ENCODE results near the gene CFAP410.
A peak's percentile ranks its signal among the peaks of the same experiment; 100 is the strongest.

CFAP410 gene

GRCh38 chr21:44332965-44333364 is 6.2 kb downstream of the CFAP410 start:
- DNase-seq (ENCODE audit: insufficient read length) = no peak
- FAIRE-seq = no peak
- TF ChIP-seq POLR2A (IDR thresholded peaks at IDR 0.05; ENCODE audit: low read depth, low read length) (0 out of 2 replicates have a peak, but pooled peaks have one; percentile 20), TAF1 (IDR thresholded peaks at IDR 0.05; ENCODE audit: borderline replicate concordance, low read depth, low read length) (no peak)

GRCh38 chr21:44332383-44332782 is 6.8 kb downstream of the CFAP410 start:
- FAIRE-seq (no peak), DNase-seq (ENCODE audit: insufficient read length) (no peak)
- TF ChIP-seq TAF1 (IDR thresholded peaks at IDR 0.05; ENCODE audit: borderline replicate concordance, low read depth, low read length) (no peak), POLR2AphosphoS5 (IDR thresholded peaks at IDR 0.05; ENCODE audit: low read depth, low read length) (no peak; the same call in 1 of the 2 replicates), POLR2A (IDR thresholded peaks at IDR 0.05; ENCODE audit: low read depth, low read length) (no peak)

GRCh38 chr21:44331650-44332307 is 7.4 kb downstream of the CFAP410 start:
- TF ChIP-seq POLR2A (IDR thresholded peaks at IDR 0.05; ENCODE audit: low read depth, low read length) = no peak; the same call in 1 of the 2 replicates
- TF ChIP-seq TAF1 (IDR thresholded peaks at IDR 0.05; ENCODE audit: borderline replicate concordance, low read depth, low read length) = no peak
- 0 out of 2 replicates have a peak, but pooled peaks have one; percentile 35 for TF ChIP-seq POLR2AphosphoS5 (IDR thresholded peaks at IDR 0.05; ENCODE audit: low read depth, low read length)
- no peak for DNase-seq (ENCODE audit: insufficient read length)
- no peak for FAIRE-seq

GRCh38 chr21:44331209-44331608 is 8.0 kb downstream of the CFAP410 start:
- FAIRE-seq (no peak), DNase-seq (ENCODE audit: insufficient read length) (no peak)
- no peak for TF ChIP-seq TAF1 (IDR thresholded peaks at IDR 0.05; ENCODE audit: borderline replicate concordance, low read depth, low read length)
- TF ChIP-seq POLR2A (IDR thresholded peaks at IDR 0.05; ENCODE audit: low read depth, low read length) = no peak
- no peak for TF ChIP-seq POLR2AphosphoS5 (IDR thresholded peaks at IDR 0.05; ENCODE audit: low read depth, low read length)

GRCh38 chr21:44330698-44331097 is 8.5 kb downstream of the CFAP410 start:
- TF ChIP-seq TAF1 (IDR thresholded peaks at IDR 0.05; ENCODE audit: borderline replicate concordance, low read depth, low read length) = no peak

GRCh38 chr21:44329971-44330681 is 9.1 kb downstream of the CFAP410 start:
- FAIRE-seq = no peak
- TF ChIP-seq TAF1 (IDR thresholded peaks at IDR 0.05; ENCODE audit: borderline replicate concordance, low read depth, low read length) (no peak), POLR2A (IDR thresholded peaks at IDR 0.05; ENCODE audit: low read depth, low read length) (peak; percentile 19), POLR2AphosphoS5 (IDR thresholded peaks at IDR 0.05; ENCODE audit: low read depth, low read length) (peak; percentile 68)
- DNase-seq (ENCODE audit: insufficient read length) = no peak

More at GRCh38 chr21:44330698-44331097, 8.5 kb downstream of the CFAP410 start:
- no peak for FAIRE-seq
- DNase-seq (ENCODE audit: insufficient read length) = no peak

- DNase-seq (ENCODE audit: insufficient read length) (no peak), FAIRE-seq (no peak)
- TF ChIP-seq POLR2AphosphoS5 (IDR thresholded peaks at IDR 0.05; ENCODE audit: low read depth, low read length) = 0 out of 2 replicates have a peak, but pooled peaks have one; percentile 19
- no peak for TF ChIP-seq POLR2A (IDR thresholded peaks at IDR 0.05; ENCODE audit: low read depth, low read length)
- no peak for TF ChIP-seq TAF1 (IDR thresholded peaks at IDR 0.05; ENCODE audit: borderline replicate concordance, low read depth, low read length)
These were observed 9.9 kb downstream of the CFAP410 start for GRCh38 chr21:44329086-44329889.

GRCh38 chr21:44328242-44328895 is 10.8 kb downstream of the CFAP410 start:
- FAIRE-seq (no peak), DNase-seq (ENCODE audit: insufficient read length) (no peak)
- TF ChIP-seq POLR2A (IDR thresholded peaks at IDR 0.05; ENCODE audit: low read depth, low read length) (peak; percentile 47; the same call in 1 of the 2 replicates), TAF1 (IDR thresholded peaks at IDR 0.05; ENCODE audit: borderline replicate concordance, low read depth, low read length) (no peak)

GRCh38 chr21:44327603-44327974 is 11.6 kb downstream of the CFAP410 start:
- TF ChIP-seq POLR2AphosphoS5 (IDR thresholded peaks at IDR 0.05; ENCODE audit: low read depth, low read length) = no peak; the same call in none of the 2 replicates
- TF ChIP-seq POLR2A (IDR thresholded peaks at IDR 0.05; ENCODE audit: low read depth, low read length) = no peak
- TF ChIP-seq TAF1 (IDR thresholded peaks at IDR 0.05; ENCODE audit: borderline replicate concordance, low read depth, low read length) = no peak
- FAIRE-seq (no peak), DNase-seq (ENCODE audit: insufficient read length) (no peak)

- FAIRE-seq (no peak), DNase-seq (ENCODE audit: insufficient read length) (no peak)
- TF ChIP-seq POLR2AphosphoS5 (IDR thresholded peaks at IDR 0.05; ENCODE audit: low read depth, low read length) (no peak), POLR2A (IDR thresholded peaks at IDR 0.05; ENCODE audit: low read depth, low read length) (no peak), TAF1 (IDR thresholded peaks at IDR 0.05; ENCODE audit: borderline replicate concordance, low read depth, low read length) (no peak)
These were observed 12.2 kb downstream of the CFAP410 start for GRCh38 chr21:44326716-44327602.
